Keratinocyte (primary cell): ENCODE measurements around the gene UTF1. TPM values are rescaled to one million over a fixed set of nuclear protein-coding genes. Genes with fewer than 3 reads are reported as not detected.

ENCODE experiments used
- DNase-seq: peaks from one replicate; pipeline ENCODE4 v3.0.0-alpha.2; 2011; ENCODE audit warnings: low read depth, missing footprints, low spot score
- FAIRE-seq: peaks from 2 replicates; lab custom pipeline; 2011; peaks lifted over from hg19 to GRCh38; lab: Jason Lieb, UNC
- H2AFZ ChIP-seq: 2 replicates; pipeline ENCODE4 v1.6.0; 2012; ENCODE audit warnings: low read length, control low read depth, inconsistent platforms; ENCODE audit not compliant: control insufficient read depth
- H3K27ac ChIP-seq: 2 replicates; pipeline ENCODE4 v1.5.1; 2011; ENCODE audit warnings: low read length; ENCODE audit not compliant: control insufficient read depth, insufficient read depth
- H3K27me3 ChIP-seq: 3 replicates; pipeline ENCODE4 v1.6.0; 2011; ENCODE audit warnings: low read length; ENCODE audit not compliant: control insufficient read depth, insufficient read depth; ENCODE audit errors: extremely low read depth
- H3K36me3 ChIP-seq, 2 experiments: 2 replicates in 1 of 2; 3 replicates in 1 of 2; pipeline ENCODE4 v1.5.1; 2011; ENCODE audit warnings: low read length in 2 of 2, mild to moderate bottlenecking in 1 of 2; ENCODE audit not compliant: control insufficient read depth in 2 of 2, insufficient read depth in 2 of 2; ENCODE audit errors: extremely low read depth in 1 of 2
- H3K4me1 ChIP-seq: 3 replicates; pipeline ENCODE4 v1.5.1; 2011; ENCODE audit warnings: low read length; ENCODE audit not compliant: control insufficient read depth, insufficient read depth; ENCODE audit errors: extremely low read depth
- H3K4me2 ChIP-seq: 3 replicates; pipeline ENCODE4 v1.6.0; 2011; ENCODE audit warnings: low read depth, low read length; ENCODE audit not compliant: control insufficient read depth, insufficient read depth; ENCODE audit errors: extremely low read depth
- H3K4me3 ChIP-seq, 3 experiments: fragments of 200-600 bp in 1 of 3; sonication (generic) in 1 of 3; 2 replicates in 2 of 3; 3 replicates in 1 of 3; pipeline ENCODE4 v1.5.1; 2011 to 2016; ENCODE audit warnings: low read length in 3 of 3, mild to moderate bottlenecking in 3 of 3, control low read depth in 2 of 3, inconsistent platforms in 1 of 3, low read depth in 1 of 3, mixed read lengths in 1 of 3, mixed run types in 1 of 3, moderate library complexity in 1 of 3; ENCODE audit not compliant: control insufficient read depth in 2 of 3, insufficient read depth in 2 of 3; ENCODE audit errors: extremely low read depth in 1 of 3
- H3K79me2 ChIP-seq: 2 replicates; pipeline ENCODE4 v1.6.0; 2012; ENCODE audit warnings: low read length; ENCODE audit not compliant: control insufficient read depth, insufficient read depth
- H3K9ac ChIP-seq: 3 replicates; pipeline ENCODE4 v1.6.0; 2011; ENCODE audit warnings: low read length; ENCODE audit not compliant: control insufficient read depth, insufficient read depth; ENCODE audit errors: extremely low read depth
- H3K9me1 ChIP-seq: 3 replicates; pipeline ENCODE4 v1.6.0; 2011; ENCODE audit warnings: low read length; ENCODE audit not compliant: control insufficient read depth, insufficient read depth; ENCODE audit errors: extremely low read depth
- H3K9me3 ChIP-seq: 2 replicates; pipeline ENCODE4 v1.5.1; 2012; ENCODE audit warnings: low read depth, low read length; ENCODE audit not compliant: control insufficient read depth
- H4K20me1 ChIP-seq: 3 replicates; pipeline ENCODE4 v1.6.0; 2011; ENCODE audit warnings: low read length; ENCODE audit not compliant: control insufficient read depth, insufficient read depth; ENCODE audit errors: extremely low read depth
- EZH2 ChIP-seq: IDR thresholded peaks from one replicate; pipeline ENCODE4 v1.6.1; 2012; ENCODE audit warnings: inconsistent platforms, mild to moderate bottlenecking, low read length, moderate library complexity
- dilution Hi-C: fragments of 300-500 bp; cut with MboI; formaldehyde crosslinking; loops from one replicate; pipeline ENCODE4 v1.7.0; 2020; ENCODE audit warnings: low sequenced_read_pairs; ENCODE audit not compliant: extremely low pct_ligation_motif_present
- polyA plus RNA-seq, 5 experiments: library from polyadenylated mRNA; depleted of rRNA in 3 of 5; stranded (reverse) in 3 of 5; stranded (forward) in 1 of 5; unstranded in 1 of 5; fragments of >200 nt; gene quantifications; 1 replicate in 1 of 5; 2 replicates in 3 of 5; 3 replicates in 1 of 5; pipeline versions ENCODE4 v1.2.1 to v1.2.3, GENCODE V29; 2011 to 2012; ENCODE audit warnings: missing spikeins in 2 of 5, low read depth in 1 of 5, low replicate concordance in 1 of 5
- TF ChIP-seq, protein P1 (sequence below), 3 experiments: IDR thresholded peaks in 1 of 3; conservative IDR thresholded peaks in 1 of 3; optimal IDR thresholded peaks in 1 of 3; 2 replicates in 2 of 3; 3 replicates in 1 of 3; pipeline versions ENCODE3 to v1.5.1; 2011; ENCODE audit warnings: low read length in 3 of 3, mild to moderate bottlenecking in 3 of 3, moderate library complexity in 2 of 3, control low read depth in 1 of 3, inconsistent platforms in 1 of 3; ENCODE audit not compliant: insufficient read depth in 2 of 3; ENCODE audit errors: extremely low read depth in 1 of 3

UTF1 gene
- polyA plus RNA-seq, 1 donor (not counting 4 experiments of a cell fraction or from before 2014, with no cell fraction given) = not detected

DNA sequence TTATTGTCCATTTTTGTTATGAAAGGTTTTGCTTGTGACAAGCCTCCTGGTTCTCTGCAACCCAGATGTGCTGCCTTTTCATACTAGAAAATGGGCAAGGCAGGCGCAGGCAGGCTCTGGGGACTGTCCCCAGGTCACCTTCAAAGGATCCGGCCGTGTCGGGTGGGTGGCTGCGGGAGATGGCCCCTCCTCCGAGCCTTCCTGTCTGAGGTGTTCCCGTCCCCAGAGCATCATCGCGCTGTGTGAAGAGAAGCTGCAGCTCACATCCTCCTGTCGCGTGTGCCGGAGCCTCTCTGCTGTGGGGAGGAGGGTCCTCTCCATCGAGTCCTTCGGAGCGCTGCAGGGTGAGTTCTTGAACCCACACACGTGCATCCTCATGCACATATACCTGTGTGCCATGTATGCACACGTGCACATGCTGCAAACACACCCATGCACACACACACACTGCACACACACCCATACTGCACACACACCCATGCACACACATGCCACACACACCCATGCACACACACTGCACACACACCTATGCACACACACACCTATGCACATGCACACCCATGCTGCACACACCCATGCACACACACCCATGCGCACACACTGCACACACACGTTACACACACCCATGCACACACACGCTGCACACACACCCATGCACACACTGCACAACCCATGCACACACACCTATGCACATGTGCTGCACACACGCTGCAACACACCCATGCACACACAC lies 46.2 kb upstream of the UTF1 start:
- Histone ChIP-seq H3K27ac (no peak overlapping the region), H3K4me1 (no peaks in the 10 kb centered on the region), H3K79me2 (no peaks in the 10 kb centered on the region), H3K9me3 (peaks cover 7% of the 10 kb centered on the region), H3K4me3 (no peak overlapping the region), H3K9me1 (no peaks in the 10 kb centered on the region), H3K9ac (no peak overlapping the region), H3K27me3 (no peaks in the 10 kb centered on the region), H4K20me1 (no peaks in the 10 kb centered on the region), H3K36me3 (no peaks in the 10 kb centered on the region), H3K4me2 (no peak overlapping the region), H2AFZ (no peak overlapping the region)
- TF ChIP-seq, protein P1, sequence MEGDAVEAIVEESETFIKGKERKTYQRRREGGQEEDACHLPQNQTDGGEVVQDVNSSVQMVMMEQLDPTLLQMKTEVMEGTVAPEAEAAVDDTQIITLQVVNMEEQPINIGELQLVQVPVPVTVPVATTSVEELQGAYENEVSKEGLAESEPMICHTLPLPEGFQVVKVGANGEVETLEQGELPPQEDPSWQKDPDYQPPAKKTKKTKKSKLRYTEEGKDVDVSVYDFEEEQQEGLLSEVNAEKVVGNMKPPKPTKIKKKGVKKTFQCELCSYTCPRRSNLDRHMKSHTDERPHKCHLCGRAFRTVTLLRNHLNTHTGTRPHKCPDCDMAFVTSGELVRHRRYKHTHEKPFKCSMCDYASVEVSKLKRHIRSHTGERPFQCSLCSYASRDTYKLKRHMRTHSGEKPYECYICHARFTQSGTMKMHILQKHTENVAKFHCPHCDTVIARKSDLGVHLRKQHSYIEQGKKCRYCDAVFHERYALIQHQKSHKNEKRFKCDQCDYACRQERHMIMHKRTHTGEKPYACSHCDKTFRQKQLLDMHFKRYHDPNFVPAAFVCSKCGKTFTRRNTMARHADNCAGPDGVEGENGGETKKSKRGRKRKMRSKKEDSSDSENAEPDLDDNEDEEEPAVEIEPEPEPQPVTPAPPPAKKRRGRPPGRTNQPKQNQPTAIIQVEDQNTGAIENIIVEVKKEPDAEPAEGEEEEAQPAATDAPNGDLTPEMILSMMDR (optimal IDR thresholded peaks at IDR 0.05 in 1 of 3, IDR thresholded peaks at IDR 0.05 in 1 of 3, conservative IDR thresholded peaks at IDR 0.05 in 1 of 3; ENCODE audit: extremely low read depth in 1 of 3, insufficient read depth in 2 of 3, low read length in 3 of 3) = no peak
- TF ChIP-seq EZH2 = no peak
- dilution Hi-C loops = no loop called here
- no peak for DNase-seq
- no peak for FAIRE-seq

DNA sequence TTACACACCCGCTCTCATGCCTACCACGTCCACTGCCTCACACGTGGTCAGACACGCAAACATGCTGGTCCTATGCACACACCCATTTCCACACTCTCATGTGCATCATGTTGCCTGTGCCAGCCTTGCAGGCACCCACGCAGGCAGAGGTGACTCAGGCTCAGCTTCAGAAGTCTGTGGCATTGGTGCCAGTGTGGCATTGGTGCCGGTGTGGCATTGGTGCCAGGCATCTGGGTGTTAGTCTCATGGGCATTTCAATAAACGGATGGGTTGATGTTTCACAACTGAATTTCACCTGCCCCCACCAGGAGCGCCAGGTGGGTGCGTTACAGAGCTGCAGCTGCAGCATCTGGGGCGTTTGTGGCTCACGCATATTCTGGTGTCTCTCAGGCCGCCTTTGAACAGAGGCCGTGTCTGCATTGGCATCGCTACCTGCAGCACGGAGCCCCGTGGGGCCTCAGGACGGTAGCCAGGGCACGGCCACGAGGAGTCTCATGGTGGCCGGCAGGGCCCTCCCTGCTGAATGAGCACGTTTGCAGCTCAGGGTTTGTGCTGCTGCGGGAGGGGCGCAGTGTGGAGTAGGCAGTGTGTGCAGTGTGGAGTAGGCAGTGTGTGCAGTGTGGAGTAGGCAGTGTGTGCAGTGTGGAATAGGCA lies 45.3 kb upstream of the UTF1 start:
- Histone ChIP-seq H3K9ac (no peak overlapping the region), H2AFZ (no peak overlapping the region), H3K4me1 (no peaks in the 10 kb centered on the region), H3K79me2 (no peaks in the 10 kb centered on the region), H3K36me3 (no peaks in the 10 kb centered on the region), H3K4me2 (no peak overlapping the region), H3K27ac (no peak overlapping the region), H3K27me3 (no peaks in the 10 kb centered on the region), H3K9me1 (no peaks in the 10 kb centered on the region), H3K9me3 (peaks cover 7% of the 10 kb centered on the region), H4K20me1 (no peaks in the 10 kb centered on the region), H3K4me3 (no peak overlapping the region)
- TF ChIP-seq, protein P1 (optimal IDR thresholded peaks at IDR 0.05 in 1 of 3, IDR thresholded peaks at IDR 0.05 in 1 of 3, conservative IDR thresholded peaks at IDR 0.05 in 1 of 3; ENCODE audit: extremely low read depth in 1 of 3, insufficient read depth in 2 of 3, low read length in 3 of 3) = no peak
- no peak for TF ChIP-seq EZH2
- FAIRE-seq = no peak
- no peak for DNase-seq
- dilution Hi-C loops = no loop called here
